Measurements from ENCODE around the gene NEUROD2. TPM values are rescaled to one million over a fixed set of nuclear protein-coding genes. Genes with fewer than 3 reads are reported as not detected.
A peak's percentile ranks its signal among the peaks of the same experiment; 100 is the strongest.

The NEUROD2 gene
- total RNA-seq, 2 donors from 2014 or later, result 0.12 TPM; not detected in 1

DNA sequence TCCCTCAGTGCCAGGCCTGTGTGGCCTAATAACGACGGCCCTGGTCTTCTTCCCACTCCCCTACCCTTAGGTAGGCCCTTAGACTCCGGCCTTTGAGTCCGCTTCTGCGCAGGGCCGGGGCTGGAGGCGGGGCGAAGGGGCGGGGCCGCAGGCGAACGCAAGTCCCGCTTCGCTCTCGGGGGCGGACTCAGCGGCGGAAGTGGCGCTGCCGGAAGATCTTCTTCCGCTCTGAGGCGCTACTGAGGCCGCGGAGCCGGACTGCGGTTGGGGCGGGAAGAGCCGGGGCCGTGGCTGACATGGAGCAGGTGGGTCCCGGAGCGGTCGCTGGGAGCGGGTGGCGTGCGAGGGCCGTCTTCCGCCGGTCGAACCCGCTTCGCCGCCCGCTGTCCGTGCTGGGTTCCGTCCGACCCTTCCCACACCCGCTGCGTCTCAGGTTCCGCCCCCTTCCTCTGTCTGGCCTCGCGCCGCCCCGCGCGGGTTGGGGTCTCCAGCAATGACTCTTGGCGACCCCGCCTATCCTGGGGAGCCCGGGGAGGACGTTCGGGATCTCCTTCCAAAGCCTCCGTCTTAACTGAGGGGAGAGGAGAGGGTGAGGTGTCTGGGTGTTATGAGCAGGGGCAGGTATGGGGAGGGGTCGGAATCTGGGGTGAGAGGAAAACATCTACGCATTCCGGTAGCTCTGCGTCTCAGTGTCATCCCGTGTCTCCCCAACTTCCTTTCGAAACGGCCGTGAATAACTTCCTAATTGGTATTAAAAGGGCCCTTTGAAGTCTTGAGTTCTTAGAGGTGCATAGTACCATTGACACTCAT is 29.4 kb upstream of the NEUROD2 start, which contains the start of gene STARD3:
Gene STARD3, plus strand, starts transcription at position 218 of the 810 bp plus-strand sequence. CDS start 16,388 bp downstream, outside the sequence.
- DNase-seq, result peak; percentile 95 to 97
- intact Hi-C loops (cut with DNase I, micrococcal nuclease), result no loop called here
- ATAC-seq, result peak; percentile 60

DNA sequence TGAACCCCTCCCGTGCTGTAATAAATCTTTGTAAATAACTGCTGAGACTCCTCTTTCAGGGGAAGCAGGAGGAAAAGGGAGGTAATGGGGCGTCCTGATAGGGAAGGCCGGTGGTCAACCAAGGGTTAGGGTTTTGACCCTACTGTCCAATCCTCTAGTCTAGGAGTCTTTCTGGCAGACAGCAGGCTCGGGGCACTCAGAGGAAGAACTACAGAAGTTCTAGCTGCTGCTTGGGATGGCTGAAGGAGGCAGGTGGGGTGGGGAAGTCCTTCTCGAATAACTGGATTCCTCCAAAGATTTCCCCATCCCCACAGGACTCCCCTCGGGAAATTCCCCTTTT is 28.8 kb upstream of the NEUROD2 start:
- no peak for ATAC-seq
- intact Hi-C loops (cut with DNase I, micrococcal nuclease), result no loop called here
- no peak for DNase-seq

DNA sequence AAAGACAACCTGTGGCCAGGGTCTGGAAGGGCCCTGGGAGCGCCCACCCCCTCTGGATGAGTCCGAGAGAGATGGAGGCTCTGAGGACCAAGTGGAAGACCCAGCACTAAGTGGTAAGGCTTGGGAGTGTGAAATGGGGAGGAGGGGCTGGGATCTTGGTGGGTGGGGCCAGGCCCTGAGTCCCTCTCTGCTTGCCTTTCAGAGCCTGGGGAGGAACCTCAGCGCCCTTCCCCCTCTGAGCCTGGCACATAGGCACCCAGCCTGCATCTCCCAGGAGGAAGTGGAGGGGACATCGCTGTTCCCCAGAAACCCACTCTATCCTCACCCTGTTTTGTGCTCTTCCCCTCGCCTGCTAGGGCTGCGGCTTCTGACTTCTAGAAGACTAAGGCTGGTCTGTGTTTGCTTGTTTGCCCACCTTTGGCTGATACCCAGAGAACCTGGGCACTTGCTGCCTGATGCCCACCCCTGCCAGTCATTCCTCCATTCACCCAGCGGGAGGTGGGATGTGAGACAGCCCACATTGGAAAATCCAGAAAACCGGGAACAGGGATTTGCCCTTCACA is 28.0 kb upstream of the NEUROD2 start:
- no peak for DNase-seq
- no peak for ATAC-seq
- intact Hi-C loops (cut with DNase I, micrococcal nuclease), result no loop called here

DNA sequence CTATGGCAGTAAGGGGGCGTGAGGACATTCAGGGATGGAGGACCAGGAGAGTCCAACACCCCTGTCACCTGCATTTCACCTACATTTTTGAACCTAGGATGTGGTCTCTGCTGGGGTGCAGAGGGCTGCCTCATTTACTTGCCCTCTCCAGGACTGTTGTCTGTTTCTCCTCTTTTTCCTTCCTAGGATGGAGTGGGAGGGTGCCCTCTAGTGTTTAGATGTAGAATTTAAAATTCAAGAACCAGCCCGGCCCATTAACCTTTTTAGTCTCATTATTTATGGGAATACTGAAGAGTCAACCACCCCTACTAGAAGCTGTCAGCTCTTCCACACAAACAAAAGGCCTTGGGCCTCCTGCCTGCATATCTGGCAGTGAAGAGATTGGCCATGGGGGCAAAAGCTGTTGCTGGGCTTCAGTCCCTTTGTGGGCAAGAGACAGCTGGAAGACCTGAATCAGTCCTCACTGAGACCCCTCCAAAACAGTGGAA is 26.7 kb upstream of the NEUROD2 start:
- DNase-seq (no peak), ATAC-seq (no peak)
- intact Hi-C loops (cut with DNase I, micrococcal nuclease), result no loop called here

DNA sequence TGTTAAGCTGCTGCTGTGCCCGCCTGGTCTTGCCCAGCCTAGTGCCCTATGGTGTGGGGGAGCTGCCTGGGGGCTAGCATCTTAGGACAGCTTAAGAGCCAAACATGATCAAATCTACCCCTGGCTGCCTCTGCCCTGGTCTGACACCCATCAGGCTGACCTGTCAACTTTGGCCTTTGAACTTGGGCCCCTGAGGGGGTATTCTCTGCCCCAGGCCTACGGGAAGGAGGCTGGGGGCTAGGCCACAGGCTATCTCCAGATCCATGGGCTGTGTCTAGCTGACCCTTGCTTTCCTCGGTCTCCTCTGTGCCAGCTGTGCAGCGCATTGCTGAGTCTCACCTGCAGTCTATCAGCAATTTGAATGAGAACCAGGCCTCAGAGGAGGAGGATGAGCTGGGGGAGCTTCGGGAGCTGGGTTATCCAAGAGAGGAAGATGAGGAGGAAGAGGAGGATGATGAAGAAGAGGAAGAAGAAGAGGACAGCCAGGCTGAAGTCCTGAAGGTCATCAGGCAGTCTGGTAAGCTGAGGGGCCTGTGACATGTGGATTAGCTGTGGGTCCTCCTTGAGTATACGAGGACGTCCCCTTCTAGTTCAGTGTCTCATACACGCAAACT is 26.0 kb upstream of the NEUROD2 start:
- DNase-seq, result no peak
- intact Hi-C loops (cut with DNase I, micrococcal nuclease), result no loop called here
- no peak for ATAC-seq

DNA sequence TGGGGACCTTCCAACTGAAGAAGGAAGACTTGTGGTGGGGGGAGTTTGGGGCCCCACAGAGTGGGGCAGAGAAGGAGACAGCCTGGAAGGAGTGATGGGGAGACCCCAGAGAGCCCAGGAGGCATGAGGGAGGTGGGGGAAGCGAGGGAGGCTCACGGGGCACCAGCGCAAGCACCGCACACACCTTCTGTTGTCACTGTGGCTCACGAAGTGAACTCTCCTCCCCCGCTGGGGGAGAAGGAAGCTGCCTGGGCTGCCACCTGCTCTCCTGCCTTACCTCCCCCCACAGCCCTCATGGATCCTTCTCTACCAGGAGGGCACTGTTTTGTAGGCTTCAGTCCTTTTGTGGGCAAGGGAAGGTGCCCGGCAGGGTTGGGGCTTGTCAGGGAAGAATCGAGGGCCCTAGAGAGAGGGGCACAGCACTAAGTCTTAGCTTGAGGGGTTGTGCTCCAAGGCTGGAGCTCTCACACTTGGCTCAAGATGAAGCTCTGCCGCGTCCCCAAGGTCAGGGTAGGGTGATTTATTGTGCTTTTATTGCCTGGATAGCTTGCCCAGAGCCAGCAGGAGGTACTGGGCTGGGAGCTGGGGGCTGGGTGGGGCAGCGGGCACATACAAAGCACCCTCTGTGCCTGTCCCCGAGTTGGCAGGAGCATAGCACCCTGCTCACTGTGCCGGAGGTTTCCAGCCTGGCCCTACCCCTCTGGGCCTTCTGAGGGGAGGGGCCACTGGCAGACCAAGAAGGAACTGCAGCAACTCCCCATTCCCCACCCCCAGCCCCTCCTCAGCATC is 24.6 kb upstream of the NEUROD2 start:
- DNase-seq, result peak; percentile 88 to 97
- intact Hi-C loops (cut with DNase I, micrococcal nuclease), result no loop called here
- peak; percentile 58 for ATAC-seq

DNA sequence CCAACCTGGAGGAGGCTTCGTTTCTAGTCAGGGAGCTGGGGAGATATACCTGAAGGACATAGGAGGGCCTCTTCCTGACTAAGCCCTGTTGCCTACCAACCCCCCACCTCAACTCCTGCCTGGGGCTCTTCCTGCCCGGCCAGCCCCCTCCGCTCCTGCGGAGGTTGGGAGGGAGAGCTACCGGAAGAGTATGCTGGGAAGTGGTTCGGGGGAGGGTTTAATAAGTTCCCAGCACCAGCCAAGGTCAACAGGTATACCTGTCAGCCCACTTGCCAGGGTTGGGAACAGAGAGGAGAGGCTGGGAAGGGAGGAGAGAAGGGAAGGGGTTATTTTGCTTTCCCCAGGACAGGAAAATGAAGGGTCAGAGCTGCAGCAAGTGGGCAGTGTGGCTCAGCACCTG is 23.7 kb upstream of the NEUROD2 start:
- intact Hi-C loops (cut with DNase I, micrococcal nuclease), result no loop called here
- ATAC-seq (peak; percentile 25), DNase-seq (peak; percentile 64 to 84)

DNA sequence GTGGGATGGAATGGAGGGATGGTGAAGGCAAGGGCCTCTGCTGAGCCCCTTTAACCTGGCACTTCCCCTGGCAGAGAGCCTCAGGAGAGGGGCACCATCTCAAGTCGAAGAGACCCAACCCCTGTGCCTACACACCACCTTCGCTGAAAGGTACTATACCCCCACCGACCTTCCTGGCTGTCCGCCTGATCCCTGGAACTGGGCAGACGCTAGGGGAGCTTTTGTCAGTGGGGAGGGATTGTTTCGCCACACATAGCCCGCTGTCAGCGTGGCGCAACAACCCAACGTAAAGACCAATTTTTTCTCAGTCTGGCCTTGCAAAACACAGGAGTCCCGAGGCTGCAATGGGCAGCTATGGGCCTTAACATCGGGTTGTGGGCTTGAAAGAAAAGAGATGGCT is 22.2 kb upstream of the NEUROD2 start:
- ATAC-seq, result no peak
- no peak for DNase-seq
- intact Hi-C loops (cut with DNase I, micrococcal nuclease), result no loop called here

DNA sequence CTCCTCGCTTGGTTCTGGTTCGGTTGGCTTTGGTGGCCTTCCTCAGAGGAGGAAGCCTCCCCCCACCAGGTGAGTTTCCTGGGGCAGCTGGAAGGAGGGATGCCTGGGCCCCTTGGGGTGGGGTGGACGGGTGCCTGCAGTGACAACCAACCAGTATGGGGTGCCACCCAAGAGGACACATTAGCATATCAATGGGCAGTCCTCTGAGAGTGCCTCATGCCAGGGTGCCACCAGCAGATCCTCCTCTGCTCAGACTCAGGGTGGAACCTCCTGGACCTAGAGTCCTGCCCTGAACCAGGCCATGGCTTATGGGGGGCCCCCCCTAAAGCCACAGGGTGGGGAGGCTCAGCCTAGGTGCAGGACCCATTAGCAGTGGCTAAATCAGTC is 21.8 kb upstream of the NEUROD2 start:
- peak; percentile 74 to 87 for DNase-seq
- ATAC-seq, result peak; percentile 36
- intact Hi-C loops (cut with DNase I, micrococcal nuclease), result no loop called here

DNA sequence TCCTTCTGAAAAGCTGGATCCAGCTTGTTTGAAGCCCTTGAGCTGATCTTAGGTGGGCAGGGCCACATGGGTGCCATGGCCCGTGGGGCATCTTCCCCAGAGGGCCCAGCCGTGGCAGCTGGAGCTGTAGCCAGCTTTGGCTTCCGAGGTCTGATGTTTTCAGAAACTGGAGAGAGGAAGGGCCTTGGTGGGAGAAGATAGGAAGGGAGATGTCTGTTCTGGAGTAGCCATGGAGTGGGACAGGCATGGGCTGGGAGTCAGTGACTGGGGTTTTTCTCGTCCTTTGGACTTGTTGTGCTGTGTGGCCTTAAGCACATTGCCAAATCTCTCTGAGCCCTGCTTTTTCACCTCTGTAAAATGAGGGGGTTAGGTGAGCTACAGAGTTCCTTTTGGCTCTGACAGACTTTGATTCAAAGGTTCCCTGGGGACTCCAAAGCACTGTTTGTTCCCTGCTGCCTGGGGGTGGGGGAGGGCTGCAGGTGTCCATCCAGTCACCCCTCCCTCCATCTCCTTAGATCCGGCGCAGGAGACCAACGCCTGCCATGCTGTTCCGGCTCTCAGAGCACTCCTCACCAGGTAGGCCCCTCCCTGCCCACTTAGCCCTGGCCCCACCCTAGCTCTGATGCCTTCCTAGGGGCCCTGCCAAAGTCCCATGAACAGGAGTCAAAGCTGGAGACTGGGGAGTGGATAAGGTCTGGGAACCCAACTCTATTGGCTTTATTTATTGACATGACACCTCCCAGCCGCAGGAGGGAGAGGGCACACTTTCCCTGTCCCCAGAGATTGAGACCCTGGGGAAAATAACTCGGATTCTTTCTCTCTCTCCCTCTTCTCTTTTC is 21.2 kb upstream of the NEUROD2 start:
- DNase-seq, result peak; percentile 82 to 95
- intact Hi-C loops (cut with DNase I, micrococcal nuclease), result no loop called here
- ATAC-seq, result peak; percentile 53

DNA sequence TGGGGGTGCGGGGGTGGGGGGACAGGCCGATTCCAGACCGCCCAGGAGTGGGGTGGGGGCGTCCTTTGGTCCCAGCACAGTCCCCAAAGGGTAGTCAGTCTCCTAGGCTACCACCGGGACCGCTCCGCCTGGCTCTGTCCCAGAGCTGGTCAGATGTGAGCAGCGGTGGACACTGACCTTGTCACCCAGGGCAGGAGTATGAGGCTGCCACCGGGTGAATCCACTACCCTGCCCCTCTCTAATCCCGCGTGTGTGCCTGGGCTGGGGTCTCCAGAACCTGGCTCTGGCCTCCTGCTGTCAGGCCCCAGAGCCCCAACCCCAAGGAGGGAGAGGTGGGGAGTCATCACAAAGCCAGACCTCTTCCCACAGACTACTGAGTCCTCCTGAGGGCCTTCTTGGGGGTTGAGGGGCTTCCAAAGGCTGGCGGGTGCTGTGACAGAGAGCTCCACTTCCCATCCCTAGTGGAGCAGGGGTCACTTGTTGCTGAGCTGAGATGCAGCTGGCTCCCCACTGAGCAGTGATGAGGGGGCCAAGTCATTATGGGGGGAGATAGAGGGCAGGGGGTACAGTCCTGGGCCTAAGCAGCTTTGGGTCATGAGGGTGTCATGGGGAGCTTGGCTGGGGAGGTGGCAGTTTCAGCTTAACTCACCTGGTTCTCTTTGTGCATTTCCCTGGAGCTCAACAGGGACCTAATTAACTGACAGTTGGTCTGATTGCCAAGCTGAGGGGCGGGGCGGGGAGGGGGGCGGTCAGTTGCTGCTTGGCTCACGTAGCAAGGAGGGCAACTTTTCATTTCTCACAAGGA is 20.2 kb upstream of the NEUROD2 start:
- DNase-seq, result peak in 1 of 2 donors; percentile 73
- intact Hi-C loops (cut with DNase I, micrococcal nuclease), result no loop called here
- peak; percentile 18 for ATAC-seq

DNA sequence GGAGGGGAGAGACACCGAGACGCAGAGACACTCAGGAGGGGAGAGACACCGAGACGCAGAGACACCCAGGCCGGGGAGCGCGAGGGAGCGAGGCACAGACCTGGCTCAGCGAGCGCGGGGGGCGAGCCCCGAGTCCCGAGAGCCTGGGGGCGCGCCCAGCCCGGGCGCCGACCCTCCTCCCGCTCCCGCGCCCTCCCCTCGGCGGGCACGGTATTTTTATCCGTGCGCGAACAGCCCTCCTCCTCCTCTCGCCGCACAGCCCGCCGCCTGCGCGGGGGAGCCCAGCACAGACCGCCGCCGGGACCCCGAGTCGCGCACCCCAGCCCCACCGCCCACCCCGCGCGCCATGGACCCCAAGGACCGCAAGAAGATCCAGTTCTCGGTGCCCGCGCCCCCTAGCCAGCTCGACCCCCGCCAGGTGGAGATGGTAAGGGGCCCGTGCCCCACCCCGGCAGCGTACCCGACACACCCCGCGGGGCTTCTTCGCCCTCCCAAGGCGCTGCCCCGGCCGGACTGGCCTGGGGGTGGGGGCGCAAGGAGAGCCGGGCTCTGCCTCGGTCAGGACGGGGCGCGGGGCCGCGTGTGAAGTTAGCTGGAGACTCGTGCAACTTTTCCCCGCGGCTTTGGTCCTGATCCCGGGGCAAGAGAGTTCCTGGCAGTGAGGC is 19.5 kb upstream of the NEUROD2 start:
- intact Hi-C loops (cut with DNase I, micrococcal nuclease), result no loop called here
- DNase-seq, result no peak
- peak; percentile 0 for ATAC-seq

DNA sequence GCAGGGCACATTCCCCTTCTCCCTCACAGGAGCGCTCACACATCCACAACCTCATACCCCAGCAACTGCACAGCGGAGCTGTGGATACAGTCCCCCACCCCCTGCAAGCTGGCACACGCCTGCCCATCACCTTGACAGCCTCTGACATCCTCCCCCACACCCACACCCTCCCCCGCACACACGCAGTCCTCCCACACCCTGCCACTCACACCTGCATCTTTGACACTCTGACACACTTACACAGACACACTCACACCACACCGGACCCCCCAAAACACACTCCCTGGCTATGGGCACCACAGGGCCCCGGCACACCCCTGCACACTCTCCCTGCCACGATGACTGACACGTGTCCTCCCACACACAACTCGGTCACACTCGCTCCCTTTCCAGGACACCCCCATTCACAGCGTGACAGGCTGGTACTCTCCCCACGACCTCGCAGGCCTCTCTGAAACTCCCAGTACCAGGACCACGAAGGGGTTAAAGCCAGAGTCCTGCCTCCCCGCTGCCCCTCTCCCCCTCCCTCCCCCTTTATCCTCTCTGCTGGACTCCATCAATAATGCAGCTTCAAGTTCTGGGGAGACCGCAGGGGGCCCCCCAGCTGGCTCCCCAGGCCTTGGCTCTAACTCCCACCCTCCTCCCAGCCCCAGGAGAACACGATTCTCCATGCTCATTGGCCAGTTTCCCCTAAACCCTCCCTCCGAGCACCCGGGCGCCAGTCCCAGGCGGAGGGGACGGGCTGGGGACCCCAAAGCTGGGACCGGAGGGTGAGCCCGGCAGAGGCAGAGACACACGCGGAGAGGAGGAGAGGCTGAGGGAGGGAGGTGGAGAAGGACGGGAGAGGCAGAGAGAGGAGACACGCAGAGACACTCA is 18.7 kb upstream of the NEUROD2 start, which contains the start of gene PPP1R1B:
Gene PPP1R1B, plus strand, starts transcription at position 782 of the 876 bp plus-strand sequence. CDS start 441 bp downstream, outside the sequence.
- DNase-seq (peak in 1 of 2 donors; percentile 61), ATAC-seq (peak; percentile 11)
- intact Hi-C loops (cut with DNase I, micrococcal nuclease), result no loop called here

DNA sequence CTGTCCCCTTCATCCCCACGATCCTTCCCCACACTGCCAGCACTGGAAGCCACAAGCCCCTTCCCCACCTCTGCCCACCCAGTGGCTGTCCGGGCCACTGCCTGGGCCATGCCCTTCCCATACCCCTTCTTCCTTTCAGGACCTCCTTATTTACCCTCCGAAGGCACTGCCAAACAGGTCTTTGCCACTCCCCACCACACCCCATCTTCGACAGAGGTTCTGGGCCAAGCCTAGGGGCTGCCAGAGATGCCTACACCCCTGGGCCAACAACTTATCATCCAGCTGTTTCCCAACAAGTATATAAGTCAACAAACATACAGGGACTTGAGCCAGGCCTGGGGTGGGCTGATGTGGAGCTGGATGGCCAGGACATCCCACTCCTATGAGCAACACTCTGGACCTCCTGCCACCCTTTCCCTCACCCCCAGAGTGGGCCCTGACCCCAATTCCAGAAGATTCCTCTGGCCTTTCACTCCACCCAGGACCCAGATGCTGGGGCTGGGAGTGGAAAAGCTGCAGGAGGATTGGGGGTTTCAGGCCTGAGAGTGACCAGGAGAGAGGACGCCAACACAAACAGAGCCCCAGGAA is 17.6 kb upstream of the NEUROD2 start:
- ATAC-seq, result no peak
- DNase-seq, result peak; percentile 63 to 72
- intact Hi-C loops (cut with DNase I, micrococcal nuclease), result no loop called here

DNA sequence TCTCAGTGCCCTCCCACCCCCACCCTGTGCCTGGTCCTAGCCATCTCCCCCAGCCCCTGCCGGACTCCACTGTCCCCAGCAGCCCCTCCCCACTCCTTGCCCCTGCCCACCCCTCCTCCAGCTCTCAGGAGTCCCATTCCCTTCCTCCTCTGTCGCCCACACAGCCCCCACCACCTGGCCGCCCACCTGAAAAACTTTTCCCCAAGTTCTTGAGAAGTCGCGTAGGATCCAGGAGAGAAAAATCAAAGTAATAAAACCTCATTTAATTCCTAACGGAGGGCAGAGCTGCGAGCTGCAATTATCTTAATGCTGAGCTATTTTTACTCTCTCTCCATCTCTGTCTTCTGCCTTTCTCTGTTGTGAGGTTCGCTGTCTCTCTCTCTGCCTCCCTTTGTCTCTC is 16.6 kb upstream of the NEUROD2 start:
- DNase-seq (no peak), ATAC-seq (no peak)
- intact Hi-C loops (cut with DNase I, micrococcal nuclease), result loop anchor here in 1 of 2 donors (5.0 kb wide), 1 partner anchor 128 kb away; no protein-coding TSS in a partner anchor
